Erythroblast (primary cell): ENCODE data around the gene AACS.
"Not testable (repeated sequence)": the region's sequence is repeated elsewhere in the genome, so short reads cannot be mapped to it uniquely, and the experiment has no call there.

Experiments
- DNase-seq, 2 experiments: peaks; one replicate each; lab custom pipeline; 2025; lab: John Stamatoyannopoulos, UW
- GATA1 ChIP-seq: IDR thresholded peaks from 2 replicates; pipeline ENCODE4 v1.6.1; 2011; ENCODE audit warnings: low read depth, mild to moderate bottlenecking, control low read depth, low read length, moderate library complexity
- POLR2A ChIP-seq: IDR thresholded peaks from 2 replicates; pipeline ENCODE4 v1.6.1; 2011; ENCODE audit warnings: mild to moderate bottlenecking, low read length

Gene AACS

DNA sequence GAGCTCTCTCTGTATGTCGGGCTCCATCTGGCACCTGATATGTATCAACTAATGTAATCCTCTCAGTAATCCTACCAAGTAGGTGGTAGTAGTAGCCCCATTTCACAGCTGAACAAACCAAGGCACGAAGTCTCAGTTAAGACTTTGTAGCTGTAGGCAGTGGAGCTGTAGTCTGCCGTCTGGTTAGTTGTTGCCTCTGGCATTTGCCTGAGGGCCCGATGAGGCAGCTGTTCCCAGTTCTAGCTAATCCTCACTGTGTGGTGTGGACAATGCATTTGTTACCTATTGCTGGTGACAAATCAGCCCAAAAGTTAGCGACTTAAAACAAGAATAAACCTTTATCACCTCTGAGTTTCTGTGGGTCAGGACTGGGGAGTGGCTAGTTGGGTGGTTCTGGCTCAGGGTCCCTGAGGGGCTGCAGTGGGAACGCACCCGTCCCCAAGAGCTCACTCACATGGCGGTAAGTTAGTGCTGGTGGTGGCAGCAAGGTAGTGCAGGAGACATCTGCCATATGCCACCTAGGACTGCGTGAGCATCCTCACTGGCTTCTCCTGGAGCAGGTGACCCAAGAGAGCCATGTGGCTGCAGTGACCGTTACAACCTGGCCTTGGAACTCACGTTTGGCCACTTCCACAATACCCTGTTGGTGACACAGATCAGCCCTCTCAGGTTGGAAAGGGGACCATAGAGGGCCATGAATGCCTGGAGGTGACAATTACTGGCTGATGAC is 5.6 kb downstream of the AACS start:
- no peak for DNase-seq
- TF ChIP-seq POLR2A (no peak), GATA1 (no peak)

- no peak for DNase-seq
- TF ChIP-seq GATA1: no peak
- TF ChIP-seq POLR2A: no peak
Measured at GRCh38 chr12:125071456-125071855, 6.2 kb downstream of the AACS start.

DNA sequence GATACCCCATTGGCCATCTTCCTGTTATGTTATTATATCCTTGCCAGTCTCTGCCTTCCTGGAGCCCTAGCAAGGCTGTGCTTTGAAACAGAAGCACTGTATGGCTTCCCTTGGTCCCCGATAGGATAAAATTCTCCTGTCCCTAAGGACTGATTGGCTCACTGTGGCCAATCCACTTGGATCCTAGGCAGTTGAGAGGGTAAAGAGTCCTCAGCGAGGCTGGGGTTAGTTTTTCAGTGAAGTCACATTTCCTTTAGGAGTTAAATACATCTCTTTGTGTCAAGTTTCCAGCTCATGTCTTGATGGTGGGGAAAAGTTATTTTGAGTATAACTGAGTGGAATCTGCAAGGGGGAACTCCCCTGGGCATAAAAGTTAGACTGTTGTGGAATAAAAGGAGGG is 7.3 kb downstream of the AACS start:
- no peak for DNase-seq
- TF ChIP-seq GATA1 (no peak), POLR2A (no peak)

- not testable (repeated sequence) for DNase-seq
Measured at GRCh38 chr12:125074294-125074693, 9.1 kb downstream of the AACS start.

- DNase-seq: no peak
- TF ChIP-seq GATA1 (no peak), POLR2A (no peak)
Measured at GRCh38 chr12:125076103-125076502, 10.9 kb downstream of the AACS start.

DNA sequence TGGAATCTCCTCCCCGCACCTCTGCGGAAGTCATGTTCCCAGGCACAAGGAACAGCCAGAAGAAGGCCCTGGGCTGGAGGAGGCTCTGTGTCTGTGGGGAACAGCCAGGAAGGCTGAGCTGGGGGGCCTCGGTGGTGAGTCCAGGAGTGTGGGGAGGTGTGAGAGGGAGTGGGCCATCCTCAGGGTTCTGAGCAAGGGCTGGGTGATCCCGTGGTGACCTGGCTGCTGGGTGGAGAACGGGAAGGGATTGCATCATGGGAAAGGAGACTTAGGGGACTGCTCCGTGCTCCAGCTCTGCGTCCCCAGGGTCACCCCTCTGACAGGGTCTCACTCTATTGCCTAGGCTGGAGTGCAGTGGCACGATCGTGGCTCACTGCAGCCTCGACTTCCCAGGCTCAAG is 13.8 kb downstream of the AACS start:
- DNase-seq: no peak
- TF ChIP-seq GATA1 (no peak), POLR2A (no peak)

DNA sequence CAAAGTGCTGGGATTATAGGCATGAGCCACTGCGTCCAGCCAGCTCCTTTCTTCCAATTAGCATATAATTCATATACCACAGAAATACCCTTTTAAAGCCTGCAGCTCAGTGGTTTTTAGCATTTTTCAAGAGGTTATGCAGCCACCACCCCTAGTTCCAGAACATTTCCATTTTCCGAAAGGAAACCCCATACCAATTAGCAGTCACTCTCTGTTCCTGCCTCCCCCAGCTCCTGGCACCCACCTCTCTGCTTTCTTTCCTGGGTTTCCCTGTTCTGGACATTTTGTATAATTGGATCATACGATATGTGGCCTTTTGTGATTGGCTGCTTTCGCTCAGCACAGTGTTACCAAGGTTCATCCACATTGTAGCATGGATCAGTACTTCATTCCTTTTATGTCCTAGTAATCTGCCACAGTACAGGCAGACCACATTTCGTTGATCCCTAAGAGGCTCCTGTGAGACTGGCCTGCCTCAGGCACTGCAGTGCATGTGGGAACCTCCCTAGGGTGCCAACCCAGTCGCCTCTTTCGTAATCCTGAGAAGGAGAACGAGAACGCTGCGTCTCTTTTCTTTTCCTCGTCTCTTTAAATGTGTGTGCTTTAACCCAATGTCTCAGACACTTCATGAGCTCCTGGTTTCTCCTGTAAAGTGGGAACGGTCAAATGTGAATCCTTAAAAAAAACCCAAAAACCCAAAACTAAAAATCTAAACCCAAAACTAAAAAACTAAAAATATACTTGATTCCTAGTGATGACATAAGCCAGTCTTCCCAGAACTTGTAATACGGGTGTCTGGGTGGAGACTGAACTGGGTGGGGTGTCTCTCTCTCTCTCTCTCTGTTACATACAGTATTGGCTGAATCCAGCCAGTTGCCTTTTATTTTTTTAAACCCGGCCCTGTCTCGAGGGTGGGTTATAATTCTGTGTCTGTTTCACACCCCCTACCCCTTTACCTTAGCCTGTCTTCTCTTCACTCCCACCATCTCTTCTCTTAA is 14.7 kb downstream of the AACS start:
- DNase-seq: peak in 1 of 2 experiments; percentile 53
- TF ChIP-seq POLR2A (no peak), GATA1 (no peak)

- no peak for DNase-seq
- TF ChIP-seq POLR2A (no peak), GATA1 (no peak)
Measured at GRCh38 chr12:125081427-125081826, 16.2 kb downstream of the AACS start.

DNA sequence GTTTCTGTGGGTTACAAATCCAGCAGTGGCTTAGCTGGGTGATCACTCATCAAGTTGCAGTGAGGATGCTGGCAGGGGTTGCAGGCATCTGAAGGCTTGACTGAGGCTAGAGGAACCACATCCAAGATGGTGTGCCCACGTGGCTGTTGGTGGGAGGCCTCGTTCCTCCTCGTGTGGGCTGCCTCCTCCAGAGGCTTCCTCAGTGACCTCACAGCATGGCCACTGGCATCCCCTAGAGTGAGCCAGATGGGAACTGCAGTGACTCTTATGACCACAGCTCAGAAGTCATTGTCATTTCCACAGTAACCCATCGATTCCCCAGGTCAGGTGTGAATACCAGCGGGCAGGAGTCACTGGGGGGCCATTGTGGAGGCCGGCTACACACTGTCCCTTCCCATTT is 17.8 kb downstream of the AACS start:
- no peak for DNase-seq
- TF ChIP-seq POLR2A: no peak
- TF ChIP-seq GATA1: no peak

- not testable (repeated sequence) for DNase-seq
Measured at GRCh38 chr12:125088199-125088598, 23.0 kb downstream of the AACS start.

GRCh38 chr12:125089083-125089482 is 23.8 kb downstream of the AACS start:
- no peak for DNase-seq
- TF ChIP-seq GATA1 (no peak), POLR2A (no peak)

DNA sequence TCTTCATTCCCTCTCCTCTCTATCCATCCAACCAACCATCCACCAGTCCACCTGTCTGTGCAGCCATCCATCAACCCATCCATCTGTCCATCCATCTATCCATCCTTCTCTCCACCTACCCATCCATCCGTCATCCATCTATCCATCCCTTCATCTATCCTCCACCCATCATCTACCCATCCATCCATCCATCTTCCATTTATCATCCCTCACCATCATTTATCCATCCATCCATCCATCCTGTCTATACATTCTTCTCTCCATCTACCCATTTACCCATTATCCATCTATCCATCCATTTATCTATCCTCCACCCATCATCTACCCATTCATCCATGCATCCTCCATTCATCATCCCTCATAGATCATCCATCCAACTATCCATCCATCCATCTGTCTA is 24.4 kb downstream of the AACS start:
- no peak for TF ChIP-seq POLR2A
- no peak for DNase-seq

DNA sequence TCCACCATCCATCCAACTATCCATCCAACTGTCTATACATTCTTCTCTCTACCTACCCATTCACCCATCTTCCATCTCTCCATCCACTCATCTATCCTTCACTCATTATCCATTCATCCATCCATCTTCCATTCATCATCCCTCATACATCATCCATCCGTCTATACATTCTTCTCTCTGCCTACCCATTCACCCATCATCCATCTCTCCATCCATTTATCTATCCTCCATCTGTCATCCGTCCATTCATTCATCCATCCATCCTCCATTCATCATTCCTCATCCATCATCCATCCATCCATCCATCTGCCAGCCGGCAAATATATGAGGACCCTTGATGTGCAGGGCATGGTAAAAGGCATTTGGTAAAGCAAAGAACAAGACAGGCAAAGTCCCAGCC is 25.2 kb downstream of the AACS start:
- TF ChIP-seq GATA1: no peak
- no peak for TF ChIP-seq POLR2A
- no peak for DNase-seq

- TF ChIP-seq POLR2A: no peak
- TF ChIP-seq GATA1: no peak
- no peak for DNase-seq
Measured at GRCh38 chr12:125091401-125091800, 26.2 kb downstream of the AACS start.
